Measurements from ENCODE around the gene ZNF638.

ZNF638 gene

GRCh38 chr2:71326968-71327367, 4.6 kb upstream of the ZNF638 start:
- no peak for TF ChIP-seq USF1 (IDR thresholded peaks at IDR 0.05)
- no peak for TF ChIP-seq NFIC (IDR thresholded peaks at IDR 0.05)
- no peak for TF ChIP-seq TEAD4 (IDR thresholded peaks at IDR 0.05)
- TF ChIP-seq EP300 (IDR thresholded peaks at IDR 0.05; ENCODE audit: borderline replicate concordance) = no peak
- TF ChIP-seq RAD21 (IDR thresholded peaks at IDR 0.05; ENCODE audit: low read depth) = no peak
- no peak for TF ChIP-seq ZBTB7A (IDR thresholded peaks at IDR 0.05; ENCODE audit: low read depth)

- TF ChIP-seq NFIC (IDR thresholded peaks at IDR 0.05) (no peak), CEBPB (IDR thresholded peaks at IDR 0.05) (no peak), EGR1 (IDR thresholded peaks at IDR 0.05) (no peak), EP300 (IDR thresholded peaks at IDR 0.05; ENCODE audit: borderline replicate concordance) (no peak), USF1 (IDR thresholded peaks at IDR 0.05) (no peak), FOXM1 (IDR thresholded peaks at IDR 0.05; ENCODE audit: borderline replicate concordance, low read depth) (no peak), YY1 (IDR thresholded peaks at IDR 0.05; ENCODE audit: low read depth) (no peak), TCF12 (IDR thresholded peaks at IDR 0.05; ENCODE audit: low read depth) (no peak), CREB1 (IDR thresholded peaks at IDR 0.05; ENCODE audit: low read depth) (no peak), ZBTB7A (IDR thresholded peaks at IDR 0.05; ENCODE audit: low read depth) (no peak), RAD21 (IDR thresholded peaks at IDR 0.05; ENCODE audit: low read depth) (no peak), MAX (IDR thresholded peaks at IDR 0.05) (no peak), REST (IDR thresholded peaks at IDR 0.05; ENCODE audit: low read depth) (no peak), TAF1 (IDR thresholded peaks at IDR 0.05; ENCODE audit: low read depth) (no peak), TEAD4 (IDR thresholded peaks at IDR 0.05) (no peak)
These were observed 3.7 kb upstream of the ZNF638 start for GRCh38 chr2:71327916-71328315.

GRCh38 chr2:71330155-71330554, 1.4 kb upstream of the ZNF638 start:
- no peak for TF ChIP-seq YY1 (IDR thresholded peaks at IDR 0.05; ENCODE audit: low read depth)
- no peak for TF ChIP-seq ZBTB7A (IDR thresholded peaks at IDR 0.05; ENCODE audit: low read depth)
- TF ChIP-seq RAD21 (IDR thresholded peaks at IDR 0.05; ENCODE audit: low read depth) = no peak
- TF ChIP-seq EP300 (IDR thresholded peaks at IDR 0.05; ENCODE audit: borderline replicate concordance) = no peak
- TF ChIP-seq CREB1 (IDR thresholded peaks at IDR 0.05; ENCODE audit: low read depth) = no peak
- TF ChIP-seq REST (IDR thresholded peaks at IDR 0.05; ENCODE audit: low read depth) = no peak
- TF ChIP-seq TAF1 (IDR thresholded peaks at IDR 0.05; ENCODE audit: low read depth) = no peak
- no peak for TF ChIP-seq EGR1 (IDR thresholded peaks at IDR 0.05)
- no peak for TF ChIP-seq USF1 (IDR thresholded peaks at IDR 0.05)
- TF ChIP-seq MAX (IDR thresholded peaks at IDR 0.05) = no peak
- TF ChIP-seq FOXM1 (IDR thresholded peaks at IDR 0.05; ENCODE audit: borderline replicate concordance, low read depth) = no peak

GRCh38 chr2:71330585-71331330, 824 bp upstream of the ZNF638 start:
- no peak for TF ChIP-seq NFIC (IDR thresholded peaks at IDR 0.05)
- no peak for TF ChIP-seq EP300 (IDR thresholded peaks at IDR 0.05; ENCODE audit: borderline replicate concordance)
- no peak for TF ChIP-seq TCF12 (IDR thresholded peaks at IDR 0.05; ENCODE audit: low read depth)

- TF ChIP-seq EGR1 (IDR thresholded peaks at IDR 0.05) (no peak), CEBPB (IDR thresholded peaks at IDR 0.05) (no peak), YY1 (IDR thresholded peaks at IDR 0.05; ENCODE audit: low read depth) (no peak), USF1 (IDR thresholded peaks at IDR 0.05) (no peak), RAD21 (IDR thresholded peaks at IDR 0.05; ENCODE audit: low read depth) (no peak), REST (IDR thresholded peaks at IDR 0.05; ENCODE audit: low read depth) (no peak), MAX (IDR thresholded peaks at IDR 0.05) (no peak), NFIC (IDR thresholded peaks at IDR 0.05) (no peak), CREB1 (IDR thresholded peaks at IDR 0.05; ENCODE audit: low read depth) (no peak), TCF12 (IDR thresholded peaks at IDR 0.05; ENCODE audit: low read depth) (no peak), TAF1 (IDR thresholded peaks at IDR 0.05; ENCODE audit: low read depth) (no peak), ZBTB7A (IDR thresholded peaks at IDR 0.05; ENCODE audit: low read depth) (no peak), EP300 (IDR thresholded peaks at IDR 0.05; ENCODE audit: borderline replicate concordance) (no peak), TEAD4 (IDR thresholded peaks at IDR 0.05) (no peak), FOXM1 (IDR thresholded peaks at IDR 0.05; ENCODE audit: borderline replicate concordance, low read depth) (no peak)
These were observed 834 bp downstream of the ZNF638 start for GRCh38 chr2:71332435-71332796.
